ENCODE data around the gene TSPAN9. TPM values are rescaled to one million over a fixed set of nuclear protein-coding genes. Genes with fewer than 3 reads are reported as not detected.
A peak's percentile ranks its signal among the peaks of the same experiment; 100 is the strongest.

Gene TSPAN9
- total and polyA plus RNA-seq, 11 donors: 70.0 to 387 (median 151) TPM

DNA sequence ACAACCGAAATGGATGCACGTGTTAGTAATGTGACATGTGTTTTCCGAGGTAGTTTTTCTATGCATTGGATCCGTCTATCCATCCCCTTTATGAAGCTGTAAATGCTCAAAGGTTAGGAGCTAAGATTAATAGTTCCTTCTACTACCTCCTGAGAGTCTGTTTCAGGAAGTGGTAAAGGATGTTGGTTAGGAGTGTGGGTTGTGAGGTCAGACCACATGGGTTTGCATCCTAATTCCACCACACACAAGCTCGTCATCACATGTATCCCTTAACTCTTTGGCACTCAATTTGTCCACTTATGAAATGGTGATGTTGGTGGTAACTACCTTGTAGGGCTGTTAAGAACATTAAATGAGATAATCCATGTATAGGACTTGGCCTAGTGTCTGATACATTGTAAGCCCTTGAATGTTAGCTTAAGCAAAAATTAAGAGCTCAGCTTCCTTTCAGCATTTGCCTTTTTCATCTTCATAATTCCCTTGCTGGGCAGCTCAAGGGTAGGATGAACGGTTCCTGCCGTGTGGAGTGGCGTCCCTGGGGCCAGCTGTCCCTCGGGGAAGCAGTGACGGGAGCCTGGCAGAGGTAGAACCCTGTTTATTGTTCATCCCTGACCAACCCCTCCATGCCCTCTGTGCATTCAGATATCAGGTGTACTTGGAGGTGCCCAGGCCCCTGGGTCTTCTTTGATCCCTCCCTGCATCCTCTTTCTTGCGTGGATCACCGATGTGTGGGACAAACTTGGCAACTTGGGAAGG, 52.3 kb downstream of the TSPAN9 start:
- ATAC-seq: peak in 1 of 4 donors; percentile 3
- no peak for TF ChIP-seq CTCF (IDR thresholded peaks at IDR 0.05)
- no peak for TF ChIP-seq POLR2A (IDR thresholded peaks at IDR 0.05)
- WGBS, 4 donors: 63 to 72% (median 68%) methylated on average over 12 of the region's 12 CpGs
- Histone ChIP-seq H3K27me3 (no peaks in the 10 kb centered on the region), H3K9me3 (peaks cover 0 to 17% (median 5%) of the 10 kb centered on the region in 12 donors), H3K36me3 (peaks cover 0 to 5% (median 0%) of the 10 kb centered on the region in 9 donors), H3K4me1 (peaks cover 19 to 54% (median 47%) of the 10 kb centered on the region in 12 donors), H3K27ac (peak overlapping the region; percentile 67 to 89 (median 80)), H3K4me3 (no peak overlapping the region)
- intact Hi-C loops (cut with DNase I): loop anchor here in 5 of 10 donors (2.0 to 10.0 kb wide), 4 partner anchors 52 to 675 kb away; partner anchors contain the start of gene TSPAN9 (in 1 of the 5)
- no peak for DNase-seq

- DNase-seq (peak in 3 of 5 donors; percentile 57 to 79 (median 65)), ATAC-seq (peak; percentile 75 to 78 (median 77))
- no peak overlapping the region for H3K4me3 ChIP-seq
Observed at GRCh38 chr12:3130057-3130830, 53.1 kb downstream of the TSPAN9 start.

DNA sequence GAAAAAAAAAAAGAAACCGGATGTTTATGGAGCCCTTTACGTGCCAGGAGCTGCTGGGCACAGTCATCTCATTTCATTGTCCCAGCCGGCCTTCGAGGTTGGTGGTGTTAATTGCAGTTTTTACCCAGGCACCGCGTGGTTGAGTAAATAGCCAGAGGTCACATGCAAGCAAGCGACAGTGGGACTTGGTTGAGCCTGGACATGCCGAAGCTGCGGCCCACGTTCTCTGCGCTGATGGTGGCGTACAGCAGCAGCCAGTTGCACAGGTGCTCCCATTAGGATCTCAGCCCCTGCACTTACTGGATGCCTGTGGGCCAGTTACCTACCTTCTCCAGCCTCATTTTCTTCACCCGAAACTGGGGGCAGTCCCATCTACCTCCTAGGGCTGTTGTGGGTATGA, 54.0 kb downstream of the TSPAN9 start:
- peak overlapping the region; percentile 67 to 89 (median 80) for H3K27ac ChIP-seq
- intact Hi-C loops (cut with DNase I): loop anchor here in 4 of 10 donors (5.0 to 10.0 kb wide), 3 partner anchors 54 to 674 kb away; partner anchors contain the start of gene TSPAN9 (in 1 of the 4)
- no peak for TF ChIP-seq CTCF (IDR thresholded peaks at IDR 0.05)
- TF ChIP-seq POLR2A (IDR thresholded peaks at IDR 0.05): no peak
- WGBS, 4 donors: 61 to 77% (median 68%) methylated on average over 13 of the region's 13 CpGs
- no peak overlapping the region for H3K4me3 ChIP-seq
- H3K9me3 ChIP-seq: peaks cover 0 to 4% (median 0%) of the 10 kb centered on the region in 12 donors
- DNase-seq (peak in 1 of 5 donors; percentile 24), ATAC-seq (no peak)
- no peaks in the 10 kb centered on the region for H3K36me3 ChIP-seq
- H3K27me3 ChIP-seq: no peaks in the 10 kb centered on the region
- H3K4me1 ChIP-seq: peaks cover 19 to 70% (median 51%) of the 10 kb centered on the region in 12 donors

More at GRCh38 chr12:3130057-3130830, 53.1 kb downstream of the TSPAN9 start:
- Histone ChIP-seq H3K4me1 (peaks cover 19 to 61% (median 46%) of the 10 kb centered on the region in 12 donors), H3K36me3 (peaks cover 0 to 5% (median 0%) of the 10 kb centered on the region in 9 donors), H3K27me3 (no peaks in the 10 kb centered on the region), H3K9me3 (peaks cover 0 to 9% (median 0%) of the 10 kb centered on the region in 12 donors), H3K27ac (peak overlapping the region; percentile 67 to 89 (median 80))
- intact Hi-C loops (cut with DNase I): loop anchor here in 4 of 10 donors (5.0 to 10.0 kb wide), 3 partner anchors 53 to 675 kb away; partner anchors contain the start of gene TSPAN9 (in 1 of the 4)
- WGBS, 4 donors: 43 to 56% (median 44%) methylated on average over 24 of the region's 24 CpGs
- TF ChIP-seq CTCF (IDR thresholded peaks at IDR 0.05) (no peak), POLR2A (IDR thresholded peaks at IDR 0.05) (no peak)

All from heart left ventricle (tissue), 16 donors.